ENCODE results near the gene TCTN2.
A peak's percentile ranks its signal among the peaks of the same experiment; 100 is the strongest.

TCTN2 gene

GRCh38 chr12:123670882-123671728, at the start of gene TCTN2:
TSS of gene TCTN2 (plus strand) at chr12:123671113. CDS start at chr12:123671241, 128 bp downstream.
- DNase-seq = peak; percentile 81

GRCh38 chr12:123621619-123622530, 49.0 kb upstream of the TCTN2 start:
- no peak for DNase-seq

- peak; percentile 77 for DNase-seq
Measured at GRCh38 chr12:123633379-123634141, 37.4 kb upstream of the TCTN2 start, which contains the start of the genes EIF2B1 and GTF2H3. TSS of gene EIF2B1 (minus strand) at chr12:123633686. CDS start at chr12:123633557, 129 bp downstream. TSS of gene GTF2H3 (plus strand) at chr12:123633829. CDS start at chr12:123633860, 31 bp downstream.

GRCh38 chr12:123634142-123634561, 36.8 kb upstream of the TCTN2 start:
- DNase-seq = no peak

- DNase-seq = no peak
Measured at GRCh38 chr12:123643911-123644310, 27.0 kb upstream of the TCTN2 start.

- no peak for DNase-seq
Measured at GRCh38 chr12:123645380-123645779, 25.5 kb upstream of the TCTN2 start.

GRCh38 chr12:123645878-123646277, 25.0 kb upstream of the TCTN2 start:
- DNase-seq = no peak

- DNase-seq = no peak
Measured at GRCh38 chr12:123648401-123648800, 22.5 kb upstream of the TCTN2 start.

- DNase-seq = no peak
Measured at GRCh38 chr12:123654129-123654701, 16.7 kb upstream of the TCTN2 start.

GRCh38 chr12:123655420-123655819, 15.5 kb upstream of the TCTN2 start:
- no peak for DNase-seq

GRCh38 chr12:123656392-123656791, 14.5 kb upstream of the TCTN2 start:
- DNase-seq = no peak

- DNase-seq = no peak
Measured at GRCh38 chr12:123657211-123657610, 13.7 kb upstream of the TCTN2 start.

GRCh38 chr12:123659996-123660727, 10.8 kb upstream of the TCTN2 start:
- no peak for DNase-seq

- no peak for DNase-seq
Measured at GRCh38 chr12:123667771-123668170, 3.1 kb upstream of the TCTN2 start.

- no peak for DNase-seq
Measured at GRCh38 chr12:123671876-123672275, 963 bp downstream of the TCTN2 start.

- DNase-seq = no peak
Measured at GRCh38 chr12:123675436-123675835, 4.5 kb downstream of the TCTN2 start.

GRCh38 chr12:123676616-123677320, 5.9 kb downstream of the TCTN2 start:
- no peak for DNase-seq

- no peak for DNase-seq
Measured at GRCh38 chr12:123678981-123679380, 8.1 kb downstream of the TCTN2 start.

- no peak for DNase-seq
Measured at GRCh38 chr12:123681605-123682004, 10.7 kb downstream of the TCTN2 start.

GRCh38 chr12:123683964-123684363, 13.1 kb downstream of the TCTN2 start:
- DNase-seq = no peak

Measured in GOT3 (cell line).